Tibial artery (tissue), 4 donors: ENCODE measurements around the gene HSPB1.
"Not testable (repeated sequence)": the region's sequence is repeated elsewhere in the genome, so short reads cannot be mapped to it uniquely, and the experiment has no call there.

ENCODE experiments used
- DNase-seq, 2 donors: peaks; one replicate each; pipeline ENCODE4 v3.0.0-alpha.2; 2019
- H3K27ac ChIP-seq, 2 donors: fragments of 200-600 bp; sonication (generic) in 1 of 2; 1 replicate in 1 of 2; 2 replicates in 1 of 2; pipeline ENCODE4 v1.5.1; 2018 to 2019; ENCODE audit warnings: mild to moderate bottlenecking in 1 of 2
- H3K27me3 ChIP-seq, 2 donors: fragments of 200-600 bp; sonication (generic) in 1 of 2; one replicate each; pipeline versions ENCODE4 v1.5.1 to v1.6.0; 2016 to 2019
- H3K36me3 ChIP-seq, 3 donors: fragments of 200-600 bp; sonication (generic) in 2 of 3; one replicate each; pipeline ENCODE4 v1.5.1; 2016 to 2019; ENCODE audit warnings: mild to moderate bottlenecking in 2 of 3
- H3K4me1 ChIP-seq, 4 donors: fragments of 200-600 bp; sonication (generic) in 2 of 4; 1 replicate in 3 of 4; 2 replicates in 1 of 4; pipeline ENCODE4 v1.5.1; 2016 to 2019
- H3K4me3 ChIP-seq, 2 donors: fragments of 200-600 bp; sonication (generic) in 1 of 2; 1 replicate in 1 of 2; 2 replicates in 1 of 2; pipeline ENCODE4 v1.5.1; 2018 to 2019; ENCODE audit warnings: mild to moderate bottlenecking in 2 of 2
- H3K9me3 ChIP-seq, 3 donors: fragments of 200-600 bp; sonication (generic) in 1 of 3; one replicate each; pipeline ENCODE4 v1.5.1; 2016 to 2019
- intact Hi-C: fragments of 100-400 bp; cut with DNase I; formaldehyde crosslinking; loops from one replicate; pipeline ENCODE4 v1.15.0; 2023; ENCODE audit warnings: low total_unique reads
- TF ChIP-seq, protein P1 (sequence below), 2 experiments: fragments of 200-600 bp in 1 of 2; fragments of 450-650 bp in 1 of 2; IDR thresholded peaks; one replicate each; pipeline ENCODE4 v1.5.1; 2017 to 2019; ENCODE audit warnings: antibody characterized with exemption in 2 of 2, mild to moderate bottlenecking in 1 of 2, moderate library complexity in 1 of 2

HSPB1 gene

DNA sequence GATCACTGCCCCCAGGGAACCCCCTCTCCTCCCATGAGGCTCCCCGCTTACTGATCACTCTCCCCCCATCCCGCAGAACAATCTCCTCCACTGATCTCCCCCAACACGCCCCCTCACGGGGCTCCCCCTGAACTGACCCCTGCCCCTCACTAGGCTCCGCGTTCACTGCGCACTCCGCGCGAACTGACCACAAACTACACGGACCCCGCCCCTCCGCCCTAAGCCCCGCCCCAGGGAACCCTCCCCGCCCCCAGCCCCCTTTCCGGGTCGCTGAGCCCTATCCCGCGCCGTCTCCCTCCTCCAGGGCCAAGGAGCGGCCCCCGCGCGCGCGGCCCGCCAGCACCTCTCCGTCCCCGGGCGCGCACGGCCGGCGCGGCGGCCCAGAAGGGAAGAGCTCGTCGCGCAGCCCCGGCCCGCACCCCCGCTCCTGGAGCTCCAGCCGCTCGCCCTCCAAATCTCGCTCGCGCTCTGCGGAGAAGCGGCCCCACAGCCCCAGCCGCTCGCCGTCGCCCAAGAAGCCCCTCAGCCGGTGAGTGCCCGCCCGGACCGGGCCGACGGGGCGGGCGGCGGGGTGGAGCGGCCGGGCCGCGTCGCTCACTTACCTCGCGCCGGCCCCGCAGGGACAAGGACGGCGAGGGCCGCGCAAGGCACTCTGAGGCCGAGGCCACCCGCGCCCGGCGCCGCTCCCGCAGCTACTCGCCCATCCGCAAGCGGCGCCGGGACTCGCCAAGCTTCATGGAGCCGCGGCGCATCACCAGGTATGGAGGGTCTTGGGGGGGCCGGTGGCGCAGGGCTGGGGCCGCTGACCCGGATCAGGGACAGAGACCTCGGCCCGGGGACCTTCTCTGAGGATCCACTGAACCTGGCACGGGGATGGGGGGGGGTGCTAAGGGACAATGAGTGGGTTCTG is 19.9 kb upstream of the HSPB1 start:
- H3K9me3 ChIP-seq, result no peaks in the 10 kb centered on the region
- no peak for DNase-seq
- intact Hi-C loops, result no loop called here
- peaks cover 0 to 46% of the 10 kb centered on the region in 2 donors for H3K27me3 ChIP-seq
- H3K36me3 ChIP-seq, result no peaks in the 10 kb centered on the region
- no peak overlapping the region for H3K27ac ChIP-seq
- H3K4me1 ChIP-seq, result peaks cover 0 to 29% (median 25%) of the 10 kb centered on the region in 4 donors
- TF ChIP-seq, protein P1, sequence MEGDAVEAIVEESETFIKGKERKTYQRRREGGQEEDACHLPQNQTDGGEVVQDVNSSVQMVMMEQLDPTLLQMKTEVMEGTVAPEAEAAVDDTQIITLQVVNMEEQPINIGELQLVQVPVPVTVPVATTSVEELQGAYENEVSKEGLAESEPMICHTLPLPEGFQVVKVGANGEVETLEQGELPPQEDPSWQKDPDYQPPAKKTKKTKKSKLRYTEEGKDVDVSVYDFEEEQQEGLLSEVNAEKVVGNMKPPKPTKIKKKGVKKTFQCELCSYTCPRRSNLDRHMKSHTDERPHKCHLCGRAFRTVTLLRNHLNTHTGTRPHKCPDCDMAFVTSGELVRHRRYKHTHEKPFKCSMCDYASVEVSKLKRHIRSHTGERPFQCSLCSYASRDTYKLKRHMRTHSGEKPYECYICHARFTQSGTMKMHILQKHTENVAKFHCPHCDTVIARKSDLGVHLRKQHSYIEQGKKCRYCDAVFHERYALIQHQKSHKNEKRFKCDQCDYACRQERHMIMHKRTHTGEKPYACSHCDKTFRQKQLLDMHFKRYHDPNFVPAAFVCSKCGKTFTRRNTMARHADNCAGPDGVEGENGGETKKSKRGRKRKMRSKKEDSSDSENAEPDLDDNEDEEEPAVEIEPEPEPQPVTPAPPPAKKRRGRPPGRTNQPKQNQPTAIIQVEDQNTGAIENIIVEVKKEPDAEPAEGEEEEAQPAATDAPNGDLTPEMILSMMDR (IDR thresholded peaks at IDR 0.05), result no peak
- H3K4me3 ChIP-seq, result peak overlapping the region; percentile 43 to 56

DNA sequence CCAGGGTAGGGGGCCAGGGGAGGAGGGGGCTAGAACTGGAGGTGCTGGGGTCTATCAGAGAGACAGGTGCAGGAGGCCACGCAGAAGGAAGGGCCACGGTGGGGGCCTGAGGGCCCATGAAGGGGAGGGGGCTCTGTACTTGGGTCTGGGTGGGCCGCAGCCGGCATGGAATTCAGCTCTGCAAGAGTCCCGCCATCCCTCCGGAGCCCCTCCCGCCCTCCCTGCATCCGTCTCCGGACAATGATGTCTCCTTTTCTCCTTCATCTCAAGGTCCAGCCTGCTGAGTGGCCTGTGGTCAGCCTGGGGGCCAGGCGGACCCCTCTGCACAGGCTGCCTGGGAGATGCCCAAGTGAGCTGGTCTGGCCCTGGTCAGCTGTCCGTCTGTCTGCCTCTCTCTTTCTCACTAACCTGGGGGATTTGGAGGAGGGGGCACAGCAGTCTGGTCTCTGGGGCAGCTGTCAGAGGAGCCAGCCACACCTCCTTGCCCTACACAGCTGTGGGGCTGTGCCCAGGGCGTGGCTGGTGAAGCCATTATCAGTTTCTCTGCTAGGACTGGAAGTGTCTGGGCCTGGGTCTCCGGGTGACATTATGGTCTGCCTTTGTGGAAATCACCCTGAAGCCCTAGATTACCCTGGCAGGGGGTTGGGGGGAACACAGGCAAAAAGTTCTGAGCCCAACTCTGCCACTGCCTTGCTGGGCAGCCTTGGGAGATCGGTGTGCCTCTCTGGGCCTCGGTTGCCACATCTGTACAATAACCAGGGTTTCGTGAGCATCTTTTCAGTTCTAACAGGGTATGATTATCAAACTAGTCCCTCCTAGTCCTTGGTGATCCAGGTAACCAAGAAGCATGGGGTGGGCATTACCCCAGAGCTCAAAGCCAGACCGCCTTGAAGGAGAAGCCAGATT is 19.0 kb upstream of the HSPB1 start:
- DNase-seq, result no peak
- Histone ChIP-seq H3K27me3 (peaks cover 0 to 41% of the 10 kb centered on the region in 2 donors), H3K4me3 (peak overlapping the region; percentile 43 to 56), H3K27ac (no peak overlapping the region), H3K36me3 (no peaks in the 10 kb centered on the region), H3K4me1 (peaks cover 0 to 29% (median 25%) of the 10 kb centered on the region in 4 donors), H3K9me3 (no peaks in the 10 kb centered on the region)
- TF ChIP-seq, protein P1 (IDR thresholded peaks at IDR 0.05), result no peak
- intact Hi-C loops, result no loop called here

DNA sequence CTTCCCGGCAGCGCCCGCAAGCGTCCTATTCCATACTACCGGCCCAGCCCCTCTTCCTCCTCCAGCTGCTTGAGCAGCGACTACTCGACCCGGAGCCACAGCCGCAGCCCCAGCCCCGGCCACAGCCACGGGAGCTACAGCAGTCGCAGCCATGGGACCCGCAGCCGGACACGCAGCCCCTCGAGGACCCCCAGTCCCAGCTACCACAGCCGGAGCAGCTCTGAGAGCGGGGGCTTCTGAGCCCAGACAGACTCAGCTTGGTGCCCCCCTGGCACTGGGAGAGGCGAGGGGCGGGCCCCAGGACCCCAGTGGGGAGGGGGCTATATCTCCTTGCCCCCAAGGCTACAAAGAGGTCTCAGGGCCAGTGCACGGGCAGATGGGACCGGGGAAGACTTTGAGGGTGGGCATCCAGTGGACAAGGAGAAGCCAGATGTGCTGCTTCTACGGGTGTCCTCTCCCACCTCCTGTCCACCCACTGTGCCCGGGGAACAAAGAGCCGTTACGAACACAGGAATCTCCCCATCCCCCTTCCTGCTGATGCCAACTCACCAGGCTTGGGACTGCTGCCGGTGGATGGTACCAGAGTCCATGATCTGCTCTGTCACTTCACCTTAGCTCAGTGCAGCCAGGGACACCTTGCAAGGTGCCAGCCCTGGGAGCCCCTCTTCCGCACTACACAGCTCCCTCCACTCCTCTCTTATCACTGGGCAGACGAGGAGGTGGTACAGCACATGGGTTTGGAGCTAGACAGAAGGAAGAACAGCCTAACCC is 16.7 kb upstream of the HSPB1 start:
- no peaks in the 10 kb centered on the region for H3K9me3 ChIP-seq
- no peak for DNase-seq
- H3K4me3 ChIP-seq, result no peak overlapping the region
- intact Hi-C loops, result loop anchor here (5.0 kb wide), 1 partner anchor 108 kb away; no protein-coding TSS in a partner anchor
- TF ChIP-seq, protein P1 (IDR thresholded peaks at IDR 0.05), result no peak
- peaks cover 0 to 30% of the 10 kb centered on the region in 2 donors for H3K27me3 ChIP-seq
- H3K4me1 ChIP-seq, result peaks cover 0 to 25% (median 20%) of the 10 kb centered on the region in 4 donors
- no peaks in the 10 kb centered on the region for H3K36me3 ChIP-seq
- no peak overlapping the region for H3K27ac ChIP-seq

DNA sequence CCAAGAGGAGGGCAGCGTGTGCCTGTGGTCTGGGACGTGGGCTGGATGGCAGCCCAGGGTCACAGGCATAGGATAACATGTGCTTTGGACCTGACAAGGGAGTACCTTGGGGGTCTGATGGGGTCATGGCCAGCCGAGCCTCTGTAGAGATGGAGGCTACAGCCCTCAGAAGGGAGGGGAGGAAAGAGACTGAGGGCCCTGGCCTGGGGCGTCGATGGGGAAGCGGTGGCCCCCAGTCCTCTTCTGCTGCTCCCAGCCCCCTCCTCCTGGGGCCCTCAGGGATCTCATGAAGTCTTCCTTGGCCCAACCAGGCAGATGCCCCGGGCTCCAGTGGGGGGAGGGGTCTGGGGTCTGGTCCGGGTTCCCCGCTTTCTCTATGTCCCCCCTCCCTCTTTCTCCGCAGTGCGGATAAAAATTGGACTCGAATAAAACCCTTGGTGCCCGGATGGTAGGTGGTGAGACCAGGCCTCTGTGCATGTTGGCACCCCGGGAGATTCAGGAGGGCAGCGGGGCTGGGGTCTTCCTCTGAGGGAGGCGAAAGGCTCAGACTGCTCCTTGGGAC is 15.6 kb upstream of the HSPB1 start:
- H3K27me3 ChIP-seq, result peaks cover 0 to 23% of the 10 kb centered on the region in 2 donors
- H3K4me3 ChIP-seq, result no peak overlapping the region
- DNase-seq, result no peak
- intact Hi-C loops, result loop anchor here (5.0 kb wide), 1 partner anchor 110 kb away; no protein-coding TSS in a partner anchor
- TF ChIP-seq, protein P1 (IDR thresholded peaks at IDR 0.05), result no peak
- no peak overlapping the region for H3K27ac ChIP-seq
- H3K36me3 ChIP-seq, result no peaks in the 10 kb centered on the region
- H3K4me1 ChIP-seq, result peaks cover 10 to 24% (median 18%) of the 10 kb centered on the region in 4 donors
- no peaks in the 10 kb centered on the region for H3K9me3 ChIP-seq

DNA sequence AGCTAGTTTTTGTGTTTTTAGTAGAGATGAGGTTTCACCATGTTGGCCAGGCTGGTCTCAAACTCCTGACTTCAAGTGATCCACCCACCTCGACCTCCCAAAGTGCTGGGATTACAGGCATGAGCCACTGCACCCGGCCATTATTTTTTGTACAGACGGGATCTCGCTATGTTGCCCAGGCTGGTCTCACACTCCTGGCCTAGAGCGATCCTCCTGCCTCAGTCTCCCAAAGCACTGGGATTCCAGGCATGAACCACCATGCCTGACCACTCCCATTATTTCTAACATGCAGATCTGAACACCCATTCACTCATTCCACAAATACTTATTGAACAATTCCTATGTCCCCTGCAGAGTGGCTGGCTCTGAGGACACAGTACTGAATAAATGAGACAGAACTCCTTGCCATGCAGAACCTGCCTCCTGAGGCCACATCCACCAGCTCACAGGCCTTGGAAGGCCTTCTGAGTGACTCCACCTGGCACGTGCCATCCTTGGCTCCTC is 11.6 kb upstream of the HSPB1 start:
- H3K36me3 ChIP-seq, intact Hi-C loops, H3K27me3 ChIP-seq, H3K9me3 ChIP-seq, DNase-seq, H3K4me3 ChIP-seq: not testable (repeated sequence)
- H3K4me1 ChIP-seq, result peaks cover 27 to 46% (median 39%) of the 10 kb centered on the region in 4 donors
- H3K27ac ChIP-seq, result peak overlapping the region; percentile 95 to 100
